ENCODE data around the gene PDE5A. TPM values are rescaled to one million over a fixed set of nuclear protein-coding genes. Genes with fewer than 3 reads are reported as not detected.
A peak's percentile ranks its signal among the peaks of the same experiment; 100 is the strongest.

PDE5A gene
- total RNA-seq, 2 experiments from 2014 or later = 0.25 to 0.47 TPM

- peaks cover 1% of the 10 kb centered on the region for H3K36me3 Mint-ChIP-seq (ENCODE audit: low read depth)
- peaks cover 5% of the 10 kb centered on the region for H3K9me3 Mint-ChIP-seq (ENCODE audit: low read depth)
- H3K27ac Mint-ChIP-seq = no peak overlapping the region
- no peaks in the 10 kb centered on the region for H3K4me1 Mint-ChIP-seq
- ATAC-seq (no peak), DNase-seq (no peak)
- POLR2A ChIA-PET = no interaction called here
- H3K4me3 Mint-ChIP-seq = no peak overlapping the region
- peaks cover 1% of the 10 kb centered on the region for H3K27me3 Mint-ChIP-seq
- intact Hi-C loops (cut with DNase I, micrococcal nuclease) = no loop called here
- CTCF ChIA-PET = no interaction called here
Measured at GRCh38 chr4:119580293-119580692, 48.3 kb downstream of the PDE5A start.

- ATAC-seq (no peak), DNase-seq (no peak)
- Mint-ChIP-seq H3K4me3 (no peak overlapping the region), H3K36me3 (ENCODE audit: low read depth) (peaks cover 2% of the 10 kb centered on the region), H3K27ac (no peak overlapping the region), H3K4me1 (no peaks in the 10 kb centered on the region), H3K27me3 (no peaks in the 10 kb centered on the region), H3K9me3 (ENCODE audit: low read depth) (peaks cover 5% of the 10 kb centered on the region)
- ChIA-PET CTCF (no interaction called here), POLR2A (no interaction called here)
- intact Hi-C loops (cut with DNase I, micrococcal nuclease) = no loop called here
Measured at GRCh38 chr4:119579823-119580222, 48.8 kb downstream of the PDE5A start.

- no peaks in the 10 kb centered on the region for H3K4me1 Mint-ChIP-seq
- ChIA-PET POLR2A (no interaction called here), CTCF (no interaction called here)
- no peaks in the 10 kb centered on the region for H3K9me3 Mint-ChIP-seq (ENCODE audit: low read depth)
- no peak overlapping the region for H3K27ac Mint-ChIP-seq
- H3K27me3 Mint-ChIP-seq = no peaks in the 10 kb centered on the region
- no peak for DNase-seq
- intact Hi-C loops (cut with DNase I, micrococcal nuclease) = no loop called here
- H3K36me3 Mint-ChIP-seq (ENCODE audit: low read depth) = peaks cover 2% of the 10 kb centered on the region
- ATAC-seq = no peak
- no peak overlapping the region for H3K4me3 Mint-ChIP-seq
Measured at GRCh38 chr4:119570401-119570800, 58.2 kb downstream of the PDE5A start.

GRCh38 chr4:119564106-119564505 lies 64.5 kb downstream of the PDE5A start:
- CTCF ChIA-PET = no interaction called here
- intact Hi-C loops (cut with DNase I, micrococcal nuclease) = no loop called here
- Mint-ChIP-seq H3K36me3 (ENCODE audit: low read depth) (peaks cover 2% of the 10 kb centered on the region), H3K4me3 (no peak overlapping the region), H3K9me3 (ENCODE audit: low read depth) (peaks cover 19% of the 10 kb centered on the region), H3K27me3 (no peaks in the 10 kb centered on the region), H3K27ac (no peak overlapping the region), H3K4me1 (no peaks in the 10 kb centered on the region)
- POLR2A ChIA-PET = no interaction called here
- ATAC-seq (no peak), DNase-seq (no peak)

GRCh38 chr4:119559044-119559647 lies 69.5 kb downstream of the PDE5A start:
- Mint-ChIP-seq H3K27ac (no peak overlapping the region), H3K4me3 (no peak overlapping the region), H3K4me1 (no peaks in the 10 kb centered on the region), H3K36me3 (ENCODE audit: low read depth) (peaks cover 2% of the 10 kb centered on the region), H3K27me3 (no peaks in the 10 kb centered on the region), H3K9me3 (ENCODE audit: low read depth) (peaks cover 6% of the 10 kb centered on the region)
- intact Hi-C loops (cut with DNase I, micrococcal nuclease) = loop anchor here (2.0 to 5.0 kb wide), 2 partner anchors 68 to 493 kb away; no protein-coding TSS in a partner anchor
- ATAC-seq (no peak), DNase-seq (no peak)
- CTCF ChIA-PET = interaction anchor here (0.5 to 2.3 kb wide), 8 partner anchors 12 to 495 kb away, joined by 3 to 9 read pairs (median 3); partner anchors contain the start of gene PDE5A
- POLR2A ChIA-PET = no interaction called here

- no peak for ATAC-seq
- Mint-ChIP-seq H3K9me3 (ENCODE audit: low read depth) (no peaks in the 10 kb centered on the region), H3K27ac (no peak overlapping the region), H3K27me3 (no peaks in the 10 kb centered on the region), H3K4me1 (no peaks in the 10 kb centered on the region), H3K4me3 (no peak overlapping the region), H3K36me3 (ENCODE audit: low read depth) (peaks cover 5% of the 10 kb centered on the region)
- no peak for DNase-seq
- CTCF ChIA-PET = no interaction called here
- intact Hi-C loops (cut with DNase I, micrococcal nuclease) = no loop called here
- POLR2A ChIA-PET = no interaction called here
Measured at GRCh38 chr4:119550857-119551532, 77.6 kb downstream of the PDE5A start.

- CTCF ChIA-PET = no interaction called here
- ATAC-seq (no peak), DNase-seq (no peak)
- intact Hi-C loops (cut with DNase I, micrococcal nuclease) = no loop called here
- Mint-ChIP-seq H3K4me3 (no peak overlapping the region), H3K9me3 (ENCODE audit: low read depth) (no peaks in the 10 kb centered on the region), H3K4me1 (no peaks in the 10 kb centered on the region), H3K36me3 (ENCODE audit: low read depth) (peaks cover 5% of the 10 kb centered on the region), H3K27me3 (no peaks in the 10 kb centered on the region), H3K27ac (no peak overlapping the region)
- POLR2A ChIA-PET = no interaction called here
Measured at GRCh38 chr4:119549639-119550038, 79.0 kb downstream of the PDE5A start.

GRCh38 chr4:119543779-119544178 lies 84.8 kb downstream of the PDE5A start:
- ATAC-seq = no peak
- Mint-ChIP-seq H3K9me3 (ENCODE audit: low read depth) (no peaks in the 10 kb centered on the region), H3K27me3 (no peaks in the 10 kb centered on the region), H3K4me1 (no peaks in the 10 kb centered on the region), H3K4me3 (no peak overlapping the region), H3K27ac (no peak overlapping the region), H3K36me3 (ENCODE audit: low read depth) (peaks cover 7% of the 10 kb centered on the region)
- CTCF ChIA-PET = no interaction called here
- intact Hi-C loops (cut with DNase I, micrococcal nuclease) = no loop called here
- POLR2A ChIA-PET = no interaction called here
- no peak for DNase-seq

GRCh38 chr4:119543187-119543586 lies 85.4 kb downstream of the PDE5A start:
- intact Hi-C loops (cut with DNase I, micrococcal nuclease) = no loop called here
- no peak overlapping the region for H3K4me3 Mint-ChIP-seq
- no peak for DNase-seq
- ATAC-seq = no peak
- no peaks in the 10 kb centered on the region for H3K4me1 Mint-ChIP-seq
- ChIA-PET CTCF (no interaction called here), POLR2A (no interaction called here)
- H3K36me3 Mint-ChIP-seq (ENCODE audit: low read depth) = peaks cover 8% of the 10 kb centered on the region
- no peaks in the 10 kb centered on the region for H3K27me3 Mint-ChIP-seq
- no peaks in the 10 kb centered on the region for H3K9me3 Mint-ChIP-seq (ENCODE audit: low read depth)
- H3K27ac Mint-ChIP-seq = no peak overlapping the region

- ChIA-PET CTCF (no interaction called here), POLR2A (no interaction called here)
- Mint-ChIP-seq H3K27ac (no peak overlapping the region), H3K4me1 (no peaks in the 10 kb centered on the region), H3K36me3 (ENCODE audit: low read depth) (peaks cover 11% of the 10 kb centered on the region), H3K4me3 (no peak overlapping the region), H3K27me3 (no peaks in the 10 kb centered on the region), H3K9me3 (ENCODE audit: low read depth) (no peaks in the 10 kb centered on the region)
- no peak for ATAC-seq
- intact Hi-C loops (cut with DNase I, micrococcal nuclease) = no loop called here
- peak; percentile 4 for DNase-seq
Measured at GRCh38 chr4:119540249-119540648, 88.4 kb downstream of the PDE5A start.

- H3K4me3 Mint-ChIP-seq = no peak overlapping the region
- H3K36me3 Mint-ChIP-seq (ENCODE audit: low read depth) = peaks cover 19% of the 10 kb centered on the region
- no peaks in the 10 kb centered on the region for H3K27me3 Mint-ChIP-seq
- ChIA-PET POLR2A (no interaction called here), CTCF (no interaction called here)
- no peak for DNase-seq
- no peaks in the 10 kb centered on the region for H3K9me3 Mint-ChIP-seq (ENCODE audit: low read depth)
- no peak overlapping the region for H3K27ac Mint-ChIP-seq
- no peaks in the 10 kb centered on the region for H3K4me1 Mint-ChIP-seq
- intact Hi-C loops (cut with DNase I, micrococcal nuclease) = no loop called here
- ATAC-seq = no peak
Measured at GRCh38 chr4:119537586-119537985, 91.0 kb downstream of the PDE5A start.

- POLR2A ChIA-PET = no interaction called here
- no peak overlapping the region for H3K4me3 Mint-ChIP-seq
Measured at GRCh38 chr4:119536572-119537528, 91.8 kb downstream of the PDE5A start.

More at GRCh38 chr4:119536572-119537528, 91.8 kb downstream of the PDE5A start:
- Mint-ChIP-seq H3K27ac (no peak overlapping the region), H3K9me3 (ENCODE audit: low read depth) (no peaks in the 10 kb centered on the region), H3K4me1 (no peaks in the 10 kb centered on the region), H3K27me3 (no peaks in the 10 kb centered on the region), H3K36me3 (ENCODE audit: low read depth) (peaks cover 17% of the 10 kb centered on the region)
- CTCF ChIA-PET = no interaction called here
- ATAC-seq (no peak), DNase-seq (no peak)
- intact Hi-C loops (cut with DNase I, micrococcal nuclease) = no loop called here
